ENCODE data around the gene PTPN6.
"Not testable (repeated sequence)": the region's sequence is repeated elsewhere in the genome, so short reads cannot be mapped to it uniquely, and the experiment has no call there.

PTPN6 gene

DNA sequence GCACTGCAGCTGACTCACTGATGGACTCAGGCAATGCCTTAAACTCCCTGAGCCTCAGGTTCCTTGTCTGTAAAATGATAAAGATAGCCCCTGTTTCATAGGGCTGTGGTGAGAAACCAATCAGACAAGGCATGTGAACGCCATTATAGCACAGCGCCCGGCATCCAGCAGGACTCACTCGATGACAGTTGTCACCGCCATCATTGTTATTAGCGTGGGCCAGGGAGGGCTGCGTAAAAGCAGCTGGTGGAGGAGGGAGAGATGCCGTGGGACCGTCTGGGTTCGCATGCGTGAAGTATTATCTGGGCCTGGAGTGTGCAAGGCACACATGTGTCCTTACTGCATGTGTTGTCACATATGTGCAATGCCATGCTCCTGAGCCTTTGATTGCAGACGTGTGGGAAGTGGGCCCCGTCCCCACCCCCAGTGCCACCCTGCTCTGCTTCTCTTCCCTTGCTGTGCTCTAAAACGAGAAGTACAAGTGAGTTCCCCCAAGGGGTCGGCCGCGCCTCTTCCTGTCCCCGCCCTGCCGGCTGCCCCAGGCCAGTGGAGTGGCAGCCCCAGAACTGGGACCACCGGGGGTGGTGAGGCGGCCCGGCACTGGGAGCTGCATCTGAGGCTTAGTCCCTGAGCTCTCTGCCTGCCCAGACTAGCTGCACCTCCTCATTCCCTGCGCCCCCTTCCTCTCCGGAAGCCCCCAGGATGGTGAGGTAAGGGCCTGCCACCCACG lies at the start of gene PTPN6:
Gene PTPN6, plus strand, starts transcription at position 546 of the 730 bp plus-strand sequence. Its CDS starts 157 bp downstream, at position 703.
- H3K4me3 ChIP-seq (ENCODE audit: low read depth, low read length), result no peak within 1 kb of the TSS
- DNase-seq (ENCODE audit: low read depth), result no peak

DNA sequence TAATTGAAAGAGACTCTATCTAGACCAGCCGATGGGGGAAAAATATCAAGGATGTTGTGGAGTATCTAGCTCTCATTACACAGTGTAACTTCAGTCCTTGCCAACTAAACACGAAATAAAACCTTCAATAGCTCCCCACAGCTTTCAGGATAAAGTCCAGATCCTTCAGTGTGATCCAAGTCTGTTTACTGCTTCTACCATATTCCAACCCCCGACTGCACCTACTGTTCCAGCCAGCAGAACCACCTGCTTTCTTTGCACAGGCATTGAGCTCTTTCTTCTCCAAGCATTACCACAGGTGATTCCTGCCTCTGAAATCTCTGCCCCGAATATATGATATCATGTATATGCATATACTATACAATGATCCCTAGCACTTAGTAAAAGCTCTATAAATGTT lies 48.7 kb upstream of the PTPN6 start:
- no peak for DNase-seq (ENCODE audit: low read depth)
- H3K4me3 ChIP-seq (ENCODE audit: low read depth, low read length), result no peak overlapping the region

DNA sequence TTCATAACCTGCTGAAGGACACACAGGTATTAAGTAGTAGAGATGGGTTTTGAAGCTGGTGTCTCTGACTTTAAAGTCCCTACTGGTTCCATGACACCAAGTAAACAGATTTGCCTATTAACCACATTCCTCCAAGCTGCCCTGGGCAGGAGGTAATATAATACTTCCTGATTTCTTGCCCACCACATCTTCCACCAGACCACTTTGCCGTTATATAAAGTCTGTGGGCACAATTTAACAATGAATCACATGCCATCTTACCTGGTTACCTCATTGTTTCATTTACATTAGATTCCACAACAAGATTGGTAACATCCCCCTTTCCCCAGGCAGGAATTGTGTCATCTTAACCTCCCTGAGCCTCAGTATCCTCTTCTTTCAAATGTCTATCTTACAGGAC lies 47.4 kb upstream of the PTPN6 start:
- no peak for DNase-seq (ENCODE audit: low read depth)

DNA sequence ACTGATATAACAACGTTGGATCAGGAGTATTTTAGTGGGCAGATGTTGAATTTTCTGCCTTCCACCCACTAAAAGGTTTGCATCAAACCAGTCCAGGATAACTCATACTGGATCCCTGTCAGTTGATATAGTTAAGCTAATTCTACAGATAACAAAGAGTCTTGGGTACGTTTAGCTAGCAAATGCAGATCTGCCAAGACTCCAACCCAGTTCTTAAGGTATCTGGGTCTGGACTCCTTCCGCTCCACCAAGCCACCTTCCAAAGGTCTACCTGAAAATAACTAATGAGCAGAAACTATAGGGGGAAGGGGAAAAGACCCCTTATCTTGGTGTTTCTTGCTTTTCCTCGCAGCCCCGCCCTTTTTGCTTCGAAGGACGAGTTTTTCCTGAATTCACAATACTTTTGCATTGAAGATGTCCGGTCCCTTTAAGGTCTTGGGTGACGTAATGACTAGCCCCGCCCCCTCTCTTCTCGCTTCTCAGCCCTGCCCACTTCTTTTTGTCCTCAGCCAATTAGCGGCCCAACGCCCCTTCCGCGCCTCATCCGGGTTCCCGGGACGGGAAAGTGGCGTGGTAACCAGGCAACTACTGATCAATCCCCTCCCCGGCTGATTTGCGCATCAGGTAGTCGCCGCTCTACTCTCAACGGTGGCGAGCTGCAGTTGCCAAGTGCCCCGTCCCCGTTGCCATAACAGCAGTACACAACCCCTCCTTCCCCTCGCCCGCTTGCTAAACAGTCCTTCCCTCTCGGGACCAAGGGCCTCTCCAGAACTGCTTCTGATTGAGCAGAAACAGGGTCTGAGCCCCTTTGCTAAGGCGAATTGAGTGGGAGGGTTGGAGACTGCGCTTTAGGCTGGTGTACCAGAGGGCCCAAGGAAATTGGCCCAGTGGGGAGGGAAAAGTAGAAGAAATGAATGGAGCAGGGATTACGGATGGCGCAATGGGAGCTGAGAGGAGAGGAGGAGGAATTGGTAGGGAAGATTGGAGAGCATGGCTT lies 46.6 kb upstream of the PTPN6 start, which contains the start of gene LRRC23:
Gene LRRC23, plus strand, starts transcription at position 543 of the 997 bp plus-strand sequence. CDS start 812 bp downstream, outside the sequence.
- H3K4me3 ChIP-seq (ENCODE audit: low read depth, low read length), result peak within 1 kb of the TSS; percentile 80
- peak; percentile 81 for DNase-seq (ENCODE audit: low read depth)

More for the DNA sequence above, 47.4 kb upstream of the PTPN6 start:
- no peak overlapping the region for H3K4me3 ChIP-seq (ENCODE audit: low read depth, low read length)

DNA sequence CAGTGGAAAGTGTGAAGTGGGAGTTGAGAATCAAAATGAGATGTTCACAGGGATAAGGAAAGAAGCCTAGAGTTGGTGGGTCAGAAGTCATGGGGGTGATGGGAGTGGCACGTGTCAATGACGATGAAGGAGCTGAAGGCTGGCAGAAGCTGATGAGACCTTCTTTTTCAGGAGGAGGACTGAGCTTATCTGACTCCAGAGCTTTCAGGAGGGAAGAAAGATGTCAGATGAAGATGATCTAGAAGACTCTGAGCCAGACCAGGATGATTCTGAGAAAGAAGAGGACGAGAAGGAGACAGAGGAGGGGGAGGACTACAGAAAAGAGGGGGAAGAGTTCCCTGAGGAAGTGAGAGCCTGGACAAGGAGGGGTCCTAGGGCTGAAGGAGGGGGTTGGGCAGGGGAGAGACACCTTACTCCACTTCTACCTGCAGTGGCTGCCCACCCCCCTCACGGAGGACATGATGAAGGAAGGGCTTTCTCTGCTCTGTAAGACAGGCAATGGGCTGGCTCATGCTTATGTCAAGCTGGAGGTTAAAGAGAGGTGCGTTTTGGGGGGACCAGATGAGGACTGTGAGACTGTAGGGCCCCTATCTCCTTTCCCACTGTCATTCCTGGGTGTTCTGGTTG lies 45.6 kb upstream of the PTPN6 start:
- H3K4me3 ChIP-seq (ENCODE audit: low read depth, low read length), result peak overlapping the region; percentile 80
- no peak for DNase-seq (ENCODE audit: low read depth)

DNA sequence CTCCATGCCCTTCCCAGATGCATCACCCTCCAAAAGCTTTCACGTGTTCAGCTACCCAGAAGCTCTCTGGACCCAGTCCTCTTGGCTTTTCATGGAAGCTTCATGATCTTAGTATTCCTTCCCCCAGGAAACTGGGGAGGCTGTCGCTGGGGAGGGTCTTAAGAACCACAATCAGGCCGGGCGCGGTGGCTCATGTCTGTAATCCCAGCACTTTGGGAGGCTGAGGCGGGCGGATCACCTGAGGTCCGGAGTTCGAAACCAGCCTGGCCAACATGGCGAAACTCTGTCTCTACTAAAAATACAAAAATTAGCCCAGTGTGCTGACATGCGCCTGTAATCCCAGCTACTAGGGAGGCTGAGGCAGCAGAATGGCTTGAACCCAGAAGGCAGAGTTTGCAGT lies 43.0 kb upstream of the PTPN6 start:
- H3K4me3 ChIP-seq (ENCODE audit: low read depth, low read length); DNase-seq (ENCODE audit: low read depth): not testable (repeated sequence)

DNA sequence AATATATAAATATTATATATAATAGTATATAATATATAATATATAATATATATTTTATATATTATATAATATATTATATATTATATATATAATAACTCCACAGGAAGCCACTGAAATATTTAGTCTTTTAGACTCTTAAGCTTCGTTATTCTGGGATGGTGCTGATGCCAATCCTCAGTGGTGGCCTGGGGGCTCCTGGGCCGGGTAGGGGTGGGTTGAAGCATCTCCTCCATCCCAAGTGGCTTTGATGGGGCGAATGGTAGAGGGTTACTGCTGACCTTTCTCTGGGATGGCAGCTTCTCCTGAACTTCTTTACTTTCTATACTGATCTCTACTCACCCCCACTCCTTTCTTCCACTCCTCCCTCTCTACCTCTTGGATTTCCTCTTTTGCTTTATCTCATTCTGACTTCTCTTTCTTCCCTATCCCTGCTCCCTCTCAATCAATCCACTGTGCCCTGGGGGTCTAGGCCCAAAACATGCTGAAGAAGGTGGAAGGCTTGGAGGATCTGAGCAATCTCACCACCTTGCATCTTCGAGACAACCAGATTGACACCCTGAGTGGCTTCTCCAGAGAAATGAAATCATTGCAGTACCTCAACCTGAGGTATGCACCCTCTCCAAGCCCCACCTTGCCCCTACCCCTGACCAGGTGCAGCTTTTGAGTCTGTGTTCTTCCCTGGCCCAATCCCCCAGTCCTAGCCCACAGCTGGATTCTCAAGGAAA lies 41.6 kb upstream of the PTPN6 start:
- H3K4me3 ChIP-seq (ENCODE audit: low read depth, low read length), result no peak overlapping the region
- DNase-seq (ENCODE audit: low read depth), result no peak

DNA sequence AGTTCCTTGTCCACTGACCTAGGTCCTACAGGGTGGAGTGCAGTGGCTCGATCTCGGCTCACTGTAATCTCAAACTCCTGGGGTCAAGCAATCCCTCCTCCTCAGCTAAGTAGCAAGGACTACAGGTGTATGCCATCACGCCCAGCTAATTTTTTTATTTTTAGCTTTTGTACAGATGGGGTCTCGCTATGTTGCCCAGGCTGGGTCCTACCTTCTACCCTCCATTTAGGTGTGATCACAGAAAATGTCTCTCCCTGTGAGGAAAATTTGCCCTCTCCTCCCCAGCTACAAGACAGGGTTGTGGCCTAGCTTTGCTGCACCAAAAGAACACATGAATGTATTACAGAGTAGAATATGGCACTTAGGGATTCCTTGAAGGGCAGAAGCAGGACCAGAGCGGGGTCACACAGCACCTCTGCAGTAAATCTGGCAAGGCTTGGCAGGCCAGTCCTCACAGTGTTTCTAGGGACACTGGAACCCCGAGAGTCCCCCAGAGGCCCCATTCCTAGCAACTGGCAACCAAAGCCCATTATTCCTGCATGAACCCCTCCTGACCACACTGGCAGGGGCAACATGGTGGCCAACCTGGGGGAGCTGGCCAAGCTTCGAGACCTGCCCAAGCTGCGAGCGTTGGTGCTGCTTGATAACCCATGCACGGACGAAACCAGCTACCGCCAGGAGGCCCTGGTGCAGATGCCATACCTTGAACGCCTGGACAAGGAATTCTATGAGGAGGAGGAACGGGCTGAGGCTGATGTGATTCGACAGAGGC lies 38.8 kb upstream of the PTPN6 start:
- DNase-seq (ENCODE audit: low read depth), result no peak

DNA sequence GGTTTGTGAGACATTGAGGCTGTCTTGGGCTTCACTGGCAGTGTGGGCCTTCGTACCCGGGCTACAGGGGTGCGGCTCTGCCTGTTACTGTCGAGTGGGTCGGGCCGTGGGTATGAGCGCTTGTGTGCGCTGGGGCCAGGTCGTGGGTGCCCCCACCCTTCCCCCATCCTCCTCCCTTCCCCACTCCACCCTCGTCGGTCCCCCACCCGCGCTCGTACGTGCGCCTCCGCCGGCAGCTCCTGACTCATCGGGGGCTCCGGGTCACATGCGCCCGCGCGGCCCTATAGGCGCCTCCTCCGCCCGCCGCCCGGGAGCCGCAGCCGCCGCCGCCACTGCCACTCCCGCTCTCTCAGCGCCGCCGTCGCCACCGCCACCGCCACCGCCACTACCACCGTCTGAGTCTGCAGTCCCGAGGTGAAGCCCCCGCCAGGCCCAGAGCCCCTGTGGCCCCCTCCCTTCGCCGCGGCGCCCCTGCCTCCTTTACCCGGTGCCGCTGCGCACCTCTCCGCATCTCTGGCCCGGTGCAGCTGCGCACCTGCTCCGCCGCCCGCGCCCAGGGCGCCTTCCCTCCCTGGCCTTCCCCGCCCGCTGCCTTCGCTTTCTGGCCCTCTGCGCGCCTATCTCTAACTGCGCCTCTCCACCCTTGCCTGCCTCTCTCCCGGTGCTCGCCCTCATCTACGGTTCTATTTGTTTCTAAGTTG lies 36.8 kb upstream of the PTPN6 start, which contains the start of gene ENO2:
Gene ENO2, plus strand, starts transcription at position 335 of the 701 bp plus-strand sequence. CDS start 1,253 bp downstream, outside the sequence.
- H3K4me3 ChIP-seq (ENCODE audit: low read depth, low read length), result peak within 1 kb of the TSS; percentile 83
- DNase-seq (ENCODE audit: low read depth), result no peak

More for the DNA sequence above, 38.8 kb upstream of the PTPN6 start:
- no peak overlapping the region for H3K4me3 ChIP-seq (ENCODE audit: low read depth, low read length)

DNA sequence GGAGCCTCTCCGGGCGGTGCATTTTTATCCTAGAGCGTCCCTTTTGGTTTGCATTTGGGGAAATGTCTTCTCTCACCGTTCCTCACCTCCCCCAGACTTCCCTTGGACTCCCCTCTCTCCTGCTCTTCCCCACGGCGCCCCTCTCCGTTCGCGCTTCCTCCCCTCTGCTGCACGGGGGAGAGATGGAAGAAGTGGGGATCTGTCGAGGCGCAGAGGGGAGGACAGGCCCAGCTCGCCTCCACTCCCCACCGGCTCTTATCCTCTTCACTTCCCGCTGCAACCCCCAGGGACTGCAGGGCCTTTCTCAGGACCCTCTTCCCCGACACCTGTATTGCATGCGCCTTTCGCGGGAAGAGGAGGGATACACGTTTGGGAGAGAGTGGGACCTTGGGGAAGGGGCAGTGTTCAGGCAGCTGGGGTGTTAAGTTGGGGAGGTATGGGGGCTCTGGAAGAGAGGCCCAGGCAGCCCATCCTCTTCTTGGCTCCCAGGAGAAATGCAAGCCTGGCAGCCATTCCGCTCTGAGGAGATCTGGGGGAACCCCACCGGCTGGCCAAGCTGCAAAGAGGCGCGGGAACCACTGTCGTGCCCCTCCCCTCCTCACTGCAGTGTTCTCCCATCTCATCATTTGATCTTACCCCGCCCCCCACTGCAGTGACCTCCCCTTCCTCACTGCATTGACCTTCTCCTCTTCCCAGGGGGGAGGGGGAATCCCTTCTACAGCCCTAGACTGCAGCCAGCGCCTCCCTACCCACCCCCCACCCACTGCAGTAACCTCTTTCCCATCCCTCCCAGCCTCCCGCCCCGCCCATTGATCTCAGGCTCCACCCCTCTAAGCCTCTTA lies 36.0 kb upstream of the PTPN6 start:
- peak overlapping the region; percentile 83 for H3K4me3 ChIP-seq (ENCODE audit: low read depth, low read length)
- no peak for DNase-seq (ENCODE audit: low read depth)

DNA sequence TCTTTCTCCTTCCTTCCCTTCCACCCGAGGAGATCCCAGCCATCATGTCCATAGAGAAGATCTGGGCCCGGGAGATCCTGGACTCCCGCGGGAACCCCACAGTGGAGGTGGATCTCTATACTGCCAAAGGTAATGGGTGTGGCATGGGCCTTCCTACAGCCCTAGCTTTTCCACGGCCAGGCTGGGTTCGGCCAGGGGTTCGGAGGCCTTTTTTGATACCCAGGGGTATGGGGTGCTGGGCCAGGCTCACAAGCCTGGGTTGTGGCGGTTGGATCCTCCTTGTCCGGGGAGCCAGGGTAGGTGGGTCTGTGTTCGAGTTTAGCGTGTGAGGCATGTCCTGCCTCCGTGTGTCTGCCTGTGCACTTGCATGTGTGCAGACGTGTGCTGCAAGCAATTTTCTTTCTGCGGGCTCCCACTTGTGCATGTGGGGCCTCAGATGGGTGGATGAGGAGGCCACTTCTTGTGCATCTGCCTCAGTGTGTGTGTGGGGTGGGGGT lies 35.3 kb upstream of the PTPN6 start:
- peak overlapping the region; percentile 83 for H3K4me3 ChIP-seq (ENCODE audit: low read depth, low read length)
- no peak for DNase-seq (ENCODE audit: low read depth)

DNA sequence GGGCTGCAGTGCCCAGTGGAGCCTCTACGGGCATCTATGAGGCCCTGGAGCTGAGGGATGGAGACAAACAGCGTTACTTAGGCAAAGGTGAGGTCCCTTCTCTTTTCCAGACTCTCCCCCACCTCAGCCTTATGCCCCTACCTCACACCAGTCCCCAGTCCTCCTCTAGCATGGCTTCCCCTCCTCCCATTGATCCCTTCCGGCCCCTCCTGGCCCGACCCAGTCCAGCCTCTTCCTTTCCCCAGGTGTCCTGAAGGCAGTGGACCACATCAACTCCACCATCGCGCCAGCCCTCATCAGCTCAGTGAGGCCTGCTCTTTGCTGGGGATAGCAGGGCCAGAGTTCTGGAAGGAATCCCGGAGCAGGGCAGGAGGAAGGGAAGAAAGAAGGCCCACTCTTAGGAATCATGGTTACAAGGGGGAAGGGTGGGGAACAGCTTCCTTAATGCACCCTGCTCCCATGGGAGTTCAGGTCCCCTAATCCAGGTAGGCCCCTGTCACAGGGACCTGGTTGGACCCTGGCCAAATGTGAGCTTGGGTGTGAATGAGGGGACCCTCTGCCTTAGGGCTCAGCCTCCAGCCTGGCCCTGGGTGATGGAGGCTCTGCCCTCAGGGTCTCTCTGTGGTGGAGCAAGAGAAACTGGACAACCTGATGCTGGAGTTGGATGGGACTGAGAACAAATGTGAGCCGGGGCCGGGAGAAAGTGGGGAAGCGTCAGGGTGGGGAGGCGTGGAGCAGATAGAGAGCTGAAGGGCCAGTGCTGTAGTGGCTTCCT lies 34.5 kb upstream of the PTPN6 start:
- H3K4me3 ChIP-seq (ENCODE audit: low read depth, low read length), result peak overlapping the region; percentile 2
- DNase-seq (ENCODE audit: low read depth), result no peak

DNA sequence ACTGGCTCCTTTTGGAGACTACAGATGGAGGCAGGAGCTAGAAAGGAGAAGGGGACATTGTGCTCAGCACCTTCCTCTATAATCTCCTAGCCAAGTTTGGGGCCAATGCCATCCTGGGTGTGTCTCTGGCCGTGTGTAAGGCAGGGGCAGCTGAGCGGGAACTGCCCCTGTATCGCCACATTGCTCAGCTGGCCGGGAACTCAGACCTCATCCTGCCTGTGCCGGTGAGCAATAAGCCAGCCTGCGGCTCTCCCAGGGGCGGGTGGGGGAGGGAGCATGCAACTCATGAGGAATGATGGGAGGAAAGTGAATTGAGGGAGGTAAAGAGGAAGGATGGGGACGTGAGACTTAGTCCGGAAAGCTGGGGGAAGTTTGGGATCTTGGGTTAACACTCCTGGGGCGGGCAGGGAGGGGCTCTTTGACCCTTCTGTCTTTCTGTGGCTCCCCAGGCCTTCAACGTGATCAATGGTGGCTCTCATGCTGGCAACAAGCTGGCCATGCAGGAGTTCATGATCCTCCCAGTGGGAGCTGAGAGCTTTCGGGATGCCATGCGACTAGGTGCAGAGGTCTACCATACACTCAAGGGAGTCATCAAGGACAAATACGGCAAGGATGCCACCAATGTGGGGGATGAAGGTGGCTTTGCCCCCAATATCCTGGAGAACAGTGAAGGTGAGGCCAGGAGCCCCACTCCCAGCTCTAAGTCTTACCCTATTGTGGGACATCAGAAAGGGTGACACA lies 33.5 kb upstream of the PTPN6 start:
- DNase-seq (ENCODE audit: low read depth), result no peak
- no peak overlapping the region for H3K4me3 ChIP-seq (ENCODE audit: low read depth, low read length)

DNA sequence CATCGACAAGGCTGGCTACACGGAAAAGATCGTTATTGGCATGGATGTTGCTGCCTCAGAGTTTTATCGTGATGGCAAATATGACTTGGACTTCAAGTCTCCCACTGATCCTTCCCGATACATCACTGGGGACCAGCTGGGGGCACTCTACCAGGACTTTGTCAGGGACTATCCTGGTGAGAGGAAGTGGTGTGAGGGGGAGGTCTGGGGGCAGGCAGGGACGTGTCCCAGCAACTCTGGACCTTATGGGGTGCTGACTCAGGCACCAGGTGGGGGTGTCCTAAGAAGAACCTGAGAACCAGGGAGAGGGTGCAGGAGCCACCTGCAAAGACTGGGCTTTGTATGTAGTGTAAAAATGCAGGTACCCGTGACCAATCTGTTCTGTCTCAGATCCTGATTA lies 31.6 kb upstream of the PTPN6 start:
- no peak for DNase-seq (ENCODE audit: low read depth)
- H3K4me3 ChIP-seq (ENCODE audit: low read depth, low read length), result no peak overlapping the region

DNA sequence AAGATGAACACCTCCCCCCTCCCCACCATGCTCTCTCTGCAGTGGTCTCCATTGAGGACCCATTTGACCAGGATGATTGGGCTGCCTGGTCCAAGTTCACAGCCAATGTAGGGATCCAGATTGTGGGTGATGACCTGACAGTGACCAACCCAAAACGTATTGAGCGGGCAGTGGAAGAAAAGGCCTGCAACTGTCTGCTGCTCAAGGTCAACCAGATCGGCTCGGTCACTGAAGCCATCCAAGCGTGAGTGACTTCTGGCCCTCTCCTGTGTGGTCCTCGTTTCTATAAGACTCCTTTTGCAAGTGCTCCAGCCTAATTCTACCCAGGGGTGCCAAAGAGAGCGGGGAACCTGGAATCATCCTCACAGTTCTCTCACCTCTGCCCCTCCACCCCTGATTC lies 29.6 kb upstream of the PTPN6 start:
- no peak overlapping the region for H3K4me3 ChIP-seq (ENCODE audit: low read depth, low read length)
- no peak for DNase-seq (ENCODE audit: low read depth)

Measured in skeletal muscle cell (primary cell).